GM12892 (cell line): ENCODE results near the gene MYO10.

Source experiments
- POLR2A ChIP-seq: IDR thresholded peaks from 2 replicates; pipeline ENCODE4 v1.6.1; 2011; ENCODE audit warnings: low read depth, low read length, control low read depth
- TAF1 ChIP-seq: IDR thresholded peaks from 2 replicates; pipeline ENCODE4 v1.6.1; 2011; ENCODE audit warnings: low read depth, mild to moderate bottlenecking, control low read depth, low read length, borderline replicate concordance

DNA sequence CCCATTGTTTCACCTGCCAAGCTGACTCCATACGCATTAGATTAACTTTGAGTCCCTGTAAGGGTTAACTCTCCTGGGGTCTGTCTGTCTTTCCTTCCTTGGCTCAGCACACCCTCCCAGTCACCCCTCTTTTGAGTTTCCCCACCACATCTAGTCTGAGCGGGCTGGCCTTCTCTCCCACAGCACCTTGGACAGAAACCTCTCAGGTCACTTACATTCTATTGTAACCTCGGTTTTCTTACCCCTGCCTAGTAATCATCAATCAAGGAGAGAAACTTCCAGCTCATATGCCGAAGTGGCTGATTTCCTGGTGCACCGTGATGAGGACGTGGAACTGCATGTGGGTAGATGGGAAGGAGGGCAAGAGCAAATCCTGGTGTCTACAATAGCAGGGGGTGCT is 102.1 kb downstream of the MYO10 start:
- no peak for TF ChIP-seq TAF1
- no peak for TF ChIP-seq POLR2A
